H9 (cell line): ENCODE results near the gene ESRRB. TPM values are rescaled to one million over a fixed set of nuclear protein-coding genes. Genes with fewer than 3 reads are reported as not detected.

Experiments used
- DNase-seq: peaks from one replicate; pipeline ENCODE4 v3.0.0-alpha.2; 2017
- H2AFZ ChIP-seq: one replicate; pipeline ENCODE4 v1.6.1; 2013; ENCODE audit warnings: mild to moderate bottlenecking, low read length, control low read depth, moderate library complexity
- H2AK5ac ChIP-seq: 2 replicates; pipeline ENCODE4 v1.6.1; 2013; ENCODE audit warnings: low read length, control low read depth, mixed read lengths; ENCODE audit not compliant: insufficient read length
- H2BK120ac ChIP-seq: one replicate; pipeline ENCODE4 v1.6.1; 2013; ENCODE audit warnings: low read depth, mild to moderate bottlenecking, low read length, control low read depth, inconsistent platforms; ENCODE audit not compliant: poor library complexity, severe bottlenecking
- H2BK12ac ChIP-seq: 2 replicates; pipeline ENCODE4 v1.6.1; 2013; ENCODE audit warnings: low read length, control low read depth, mixed read lengths, low read depth; ENCODE audit not compliant: insufficient read length
- H2BK15ac ChIP-seq: 2 replicates; pipeline ENCODE4 v1.6.1; 2013; ENCODE audit warnings: low read depth, low read length, control low read depth
- H2BK20ac ChIP-seq: one replicate; pipeline ENCODE4 v1.6.1; 2013; ENCODE audit warnings: low read depth, mild to moderate bottlenecking, low read length, control low read depth, inconsistent platforms; ENCODE audit not compliant: poor library complexity, severe bottlenecking
- H2BK5ac ChIP-seq: 2 replicates; pipeline ENCODE4 v1.6.1; 2013; ENCODE audit warnings: low read length, control low read depth, mixed read lengths; ENCODE audit not compliant: insufficient read length
- H3K14ac ChIP-seq: 2 replicates; pipeline ENCODE4 v1.6.1; 2013; ENCODE audit warnings: low read length, control low read depth; ENCODE audit not compliant: insufficient read depth
- H3K18ac ChIP-seq: 2 replicates; pipeline ENCODE4 v1.6.1; 2013; ENCODE audit warnings: low read depth, mild to moderate bottlenecking, mixed read lengths, low read length, control low read depth; ENCODE audit not compliant: insufficient read length
- H3K23ac ChIP-seq: 2 replicates; pipeline ENCODE4 v1.6.1; 2013; ENCODE audit warnings: low read length, control low read depth, mixed read lengths, low read depth; ENCODE audit not compliant: insufficient read length
- H3K23me2 ChIP-seq: 2 replicates; pipeline ENCODE4 v1.6.1; 2013; ENCODE audit warnings: low read depth, mild to moderate bottlenecking, mixed read lengths, low read length, control low read depth; ENCODE audit not compliant: insufficient read length, poor library complexity, severe bottlenecking
- H3K27ac ChIP-seq: 2 replicates; pipeline ENCODE4 v1.5.1; 2013; ENCODE audit warnings: low read length, control low read depth, mixed read lengths, low read depth; ENCODE audit not compliant: insufficient read length
- H3K27me3 ChIP-seq: 2 replicates; pipeline ENCODE4 v1.6.1; 2013; ENCODE audit warnings: low read length, control low read depth, inconsistent platforms; ENCODE audit not compliant: insufficient read depth
- H3K4ac ChIP-seq: 2 replicates; pipeline ENCODE4 v1.6.1; 2013; ENCODE audit warnings: low read depth, mild to moderate bottlenecking, control low read depth, inconsistent platforms, low read length, moderate library complexity
- H3K4me1 ChIP-seq: 2 replicates; pipeline ENCODE4 v1.6.1; 2013; ENCODE audit warnings: low read length, control low read depth, inconsistent platforms; ENCODE audit not compliant: insufficient read depth
- H3K4me2 ChIP-seq: 2 replicates; pipeline ENCODE4 v1.6.1; 2013; ENCODE audit warnings: low read length, control low read depth, mixed read lengths; ENCODE audit not compliant: insufficient read length, insufficient read depth
- H3K56ac ChIP-seq: 2 replicates; pipeline ENCODE4 v1.6.1; 2013; ENCODE audit warnings: low read depth, mild to moderate bottlenecking, mixed read lengths, low read length, control low read depth; ENCODE audit not compliant: insufficient read length
- H3K79me1 ChIP-seq: 2 replicates; pipeline ENCODE4 v1.6.1; 2013; ENCODE audit warnings: low read depth, mild to moderate bottlenecking, moderate library complexity, low read length, control low read depth, inconsistent platforms; ENCODE audit not compliant: insufficient read depth, poor library complexity, severe bottlenecking
- H3K79me2 ChIP-seq: 2 replicates; pipeline ENCODE4 v1.6.1; 2013; ENCODE audit warnings: low read length, control low read depth, inconsistent platforms; ENCODE audit not compliant: insufficient read depth
- H3K9ac ChIP-seq: 2 replicates; pipeline ENCODE4 v1.6.1; 2013; ENCODE audit warnings: low read length, control low read depth, mixed read lengths; ENCODE audit not compliant: insufficient read length; ENCODE audit errors: extremely low read depth
- H3K9me3 ChIP-seq: one replicate; pipeline ENCODE4 v1.6.1; 2013; ENCODE audit warnings: low read depth, low read length, inconsistent platforms; ENCODE audit not compliant: control insufficient read depth
- H3T11ph ChIP-seq: one replicate; pipeline ENCODE4 v1.6.1; 2013; ENCODE audit warnings: mild to moderate bottlenecking, low read length, control low read depth, inconsistent platforms
- H4K20me1 ChIP-seq: one replicate; pipeline ENCODE4 v1.6.1; 2013; ENCODE audit not compliant: control insufficient read depth, insufficient read length, insufficient read depth
- H4K5ac ChIP-seq: 2 replicates; pipeline ENCODE4 v1.6.1; 2013; ENCODE audit warnings: low read depth, mild to moderate bottlenecking, mixed read lengths, low read length, control low read depth; ENCODE audit not compliant: insufficient read length
- H4K8ac ChIP-seq: replicated peaks from 2 replicates; pipeline ENCODE4 v1.6.1; 2013; ENCODE audit warnings: low read length, control low read depth, mixed read lengths, low read depth; ENCODE audit not compliant: insufficient read length
- H4K91ac ChIP-seq: 2 replicates; pipeline ENCODE4 v1.6.1; 2013; ENCODE audit warnings: low read depth, mild to moderate bottlenecking, moderate library complexity, mixed read lengths, low read length, control low read depth; ENCODE audit not compliant: insufficient read length
- H3K27ac Mint-ChIP-seq, 3 experiments: 2 replicates in 2 of 3; 3 replicates in 1 of 3; pipeline ENCODE4 v1.8.0; 2020 to 2021; ENCODE audit warnings: mixed read lengths in 3 of 3, mild to moderate bottlenecking in 1 of 3, moderate library complexity in 1 of 3
- H3K27me3 Mint-ChIP-seq: 2 replicates; pipeline ENCODE4 v1.8.0; 2021; ENCODE audit warnings: low read depth, mild to moderate bottlenecking, moderate library complexity, mixed read lengths
- H3K36me3 Mint-ChIP-seq, 3 experiments: 2 replicates in 2 of 3; 3 replicates in 1 of 3; pipeline ENCODE4 v1.8.0; 2020 to 2021; ENCODE audit warnings: low read depth in 3 of 3, mixed read lengths in 3 of 3; ENCODE audit not compliant: insufficient read depth in 1 of 3
- H3K4me1 Mint-ChIP-seq, 2 experiments: 2 replicates each; pipeline ENCODE4 v1.8.0; 2020; ENCODE audit warnings: mixed read lengths in 2 of 2
- H3K4me3 Mint-ChIP-seq, 2 experiments: 2 replicates in 1 of 2; 3 replicates in 1 of 2; pipeline ENCODE4 v1.8.0; 2020 to 2021; ENCODE audit warnings: mild to moderate bottlenecking in 2 of 2, mixed read lengths in 2 of 2, moderate library complexity in 1 of 2
- H3K9me3 Mint-ChIP-seq, 2 experiments: 2 replicates in 1 of 2; 3 replicates in 1 of 2; pipeline ENCODE4 v1.8.0; 2020; ENCODE audit warnings: mild to moderate bottlenecking in 2 of 2, mixed read lengths in 2 of 2, moderate library complexity in 1 of 2
- WGBS: extraction: QIAGEN DNeasy Blood & Tissue Kit; methylation state at CpG from one replicate; pipeline ENCODE4 v1.1.7; 2013; ENCODE audit warnings: missing lambda C conversion rate, low lambda C conversion rate, mixed read lengths; ENCODE audit not compliant: insufficient read length; ENCODE audit errors: extremely low coverage; 5-methylcytosine and 5-hydroxymethylcytosine counted together
- total RNA-seq: library from RNA; stranded (reverse); gene quantifications from 2 replicates; pipeline ENCODE4 v1.2.1, GENCODE V29; 2021
- TF ChIP-seq, protein P1 (sequence below): fragments of 200-600 bp; sonication (generic); conservative IDR thresholded peaks from 3 replicates; pipeline ENCODE4 v1.8.0; 2021; ENCODE audit warnings: antibody characterized with exemption, mild to moderate bottlenecking

The ESRRB gene
- total RNA-seq, 1 experiment from 2014 or later = 0.11 TPM

DNA sequence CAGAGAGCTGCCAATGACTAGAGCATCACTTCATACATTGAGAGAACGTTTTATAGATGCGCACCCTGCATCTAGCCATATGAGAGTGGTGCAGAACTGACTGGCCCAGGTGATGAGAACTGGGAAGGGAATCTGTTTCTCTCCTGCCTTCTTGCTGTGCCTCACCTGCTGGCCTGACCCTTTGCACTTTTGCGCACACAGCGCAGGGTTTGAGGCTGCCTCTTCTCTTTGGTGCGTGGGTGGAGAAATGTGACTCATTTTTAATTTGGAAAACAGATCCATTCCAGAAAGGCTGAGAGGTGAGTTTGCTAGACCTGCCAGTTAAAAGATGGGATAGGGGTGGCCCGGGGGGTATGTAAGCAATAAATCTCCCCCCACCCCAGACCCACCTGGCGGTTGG, 453 bp upstream of the ESRRB start:
- H3K4me1 Mint-ChIP-seq = peaks cover 11 to 17% of the 10 kb centered on the region in 2 experiments
- no peak overlapping the region for H3K9ac ChIP-seq
- no peak overlapping the region for H2BK5ac ChIP-seq
- no peaks in the 10 kb centered on the region for H3K79me2 ChIP-seq
- no peaks in the 10 kb centered on the region for H3K79me1 ChIP-seq
- peaks cover 96% of the 10 kb centered on the region for H3K27me3 Mint-ChIP-seq
- peak overlapping the region in 1 of 2 experiments; percentile 90; a peak in 3 of 5 replicates for H3K4me3 Mint-ChIP-seq
- DNase-seq = no peak
- H2BK12ac ChIP-seq = no peak overlapping the region
- H2AK5ac ChIP-seq = no peak overlapping the region
- H4K20me1 ChIP-seq = no peaks in the 10 kb centered on the region
- H3K4ac ChIP-seq = no peak overlapping the region
- H3K4me1 ChIP-seq = peaks cover 4% of the 10 kb centered on the region; the same call in 1 of the 2 replicates
- peaks cover 15% of the 10 kb centered on the region for H3K23me2 ChIP-seq
- no peak overlapping the region for H3K4me2 ChIP-seq
- H2AFZ ChIP-seq = no peak overlapping the region
- no peaks in the 10 kb centered on the region for H3K36me3 Mint-ChIP-seq
- no peak overlapping the region for H4K5ac ChIP-seq
- H2BK120ac ChIP-seq = no peak overlapping the region
- H3K56ac ChIP-seq = no peak overlapping the region
- WGBS = no CpG with 5 or more reads among the region's 7 CpGs
- no peak overlapping the region for H3K27ac Mint-ChIP-seq
- no peak overlapping the region for H3K18ac ChIP-seq
- H3K27me3 ChIP-seq = peaks cover 40% of the 10 kb centered on the region
- no peak overlapping the region for H4K8ac ChIP-seq
- H2BK20ac ChIP-seq = no peak overlapping the region
- no peak overlapping the region for H4K91ac ChIP-seq
- H3K14ac ChIP-seq = no peak overlapping the region
- no peak overlapping the region for H3K27ac ChIP-seq
- no peaks in the 10 kb centered on the region for H3K9me3 ChIP-seq
- H3T11ph ChIP-seq = no peak overlapping the region
- H3K9me3 Mint-ChIP-seq = peaks cover 0 to 3% of the 10 kb centered on the region in 2 experiments; a peak in 1 of 5 replicates
- TF ChIP-seq, protein P1, sequence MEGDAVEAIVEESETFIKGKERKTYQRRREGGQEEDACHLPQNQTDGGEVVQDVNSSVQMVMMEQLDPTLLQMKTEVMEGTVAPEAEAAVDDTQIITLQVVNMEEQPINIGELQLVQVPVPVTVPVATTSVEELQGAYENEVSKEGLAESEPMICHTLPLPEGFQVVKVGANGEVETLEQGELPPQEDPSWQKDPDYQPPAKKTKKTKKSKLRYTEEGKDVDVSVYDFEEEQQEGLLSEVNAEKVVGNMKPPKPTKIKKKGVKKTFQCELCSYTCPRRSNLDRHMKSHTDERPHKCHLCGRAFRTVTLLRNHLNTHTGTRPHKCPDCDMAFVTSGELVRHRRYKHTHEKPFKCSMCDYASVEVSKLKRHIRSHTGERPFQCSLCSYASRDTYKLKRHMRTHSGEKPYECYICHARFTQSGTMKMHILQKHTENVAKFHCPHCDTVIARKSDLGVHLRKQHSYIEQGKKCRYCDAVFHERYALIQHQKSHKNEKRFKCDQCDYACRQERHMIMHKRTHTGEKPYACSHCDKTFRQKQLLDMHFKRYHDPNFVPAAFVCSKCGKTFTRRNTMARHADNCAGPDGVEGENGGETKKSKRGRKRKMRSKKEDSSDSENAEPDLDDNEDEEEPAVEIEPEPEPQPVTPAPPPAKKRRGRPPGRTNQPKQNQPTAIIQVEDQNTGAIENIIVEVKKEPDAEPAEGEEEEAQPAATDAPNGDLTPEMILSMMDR = no peak
- no peak overlapping the region for H3K23ac ChIP-seq
- H2BK15ac ChIP-seq = no peak overlapping the region
